Fibroblast of skin of left quadriceps (primary cell): ENCODE measurements around the gene SCN5A.

ENCODE experiments used
- DNase-seq, 2 experiments: peaks; one replicate each; pipeline ENCODE4 v3.0.0-alpha.2; 2013; ENCODE audit warnings: low read depth in 2 of 2

Gene SCN5A

DNA sequence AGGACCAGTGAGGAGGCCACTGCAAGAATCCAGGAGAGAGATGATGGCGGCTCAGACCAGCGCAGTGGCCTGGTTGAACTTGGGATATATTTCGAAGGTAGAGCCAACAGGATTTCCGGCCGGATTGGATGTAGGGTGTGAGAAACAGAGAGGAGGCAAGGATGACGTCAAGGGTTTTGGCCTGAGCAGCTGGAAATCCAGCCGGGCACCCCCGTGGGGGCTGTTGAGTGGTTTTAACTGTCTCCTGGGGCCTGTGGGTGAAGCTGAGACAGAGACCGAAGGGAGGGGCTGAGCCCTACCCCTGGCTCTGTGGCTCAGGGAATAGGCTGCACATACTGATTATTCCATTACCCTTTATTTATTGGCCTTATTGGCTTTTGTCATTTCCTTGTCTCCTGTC is 107.7 kb downstream of the SCN5A start:
- no peak for DNase-seq

DNA sequence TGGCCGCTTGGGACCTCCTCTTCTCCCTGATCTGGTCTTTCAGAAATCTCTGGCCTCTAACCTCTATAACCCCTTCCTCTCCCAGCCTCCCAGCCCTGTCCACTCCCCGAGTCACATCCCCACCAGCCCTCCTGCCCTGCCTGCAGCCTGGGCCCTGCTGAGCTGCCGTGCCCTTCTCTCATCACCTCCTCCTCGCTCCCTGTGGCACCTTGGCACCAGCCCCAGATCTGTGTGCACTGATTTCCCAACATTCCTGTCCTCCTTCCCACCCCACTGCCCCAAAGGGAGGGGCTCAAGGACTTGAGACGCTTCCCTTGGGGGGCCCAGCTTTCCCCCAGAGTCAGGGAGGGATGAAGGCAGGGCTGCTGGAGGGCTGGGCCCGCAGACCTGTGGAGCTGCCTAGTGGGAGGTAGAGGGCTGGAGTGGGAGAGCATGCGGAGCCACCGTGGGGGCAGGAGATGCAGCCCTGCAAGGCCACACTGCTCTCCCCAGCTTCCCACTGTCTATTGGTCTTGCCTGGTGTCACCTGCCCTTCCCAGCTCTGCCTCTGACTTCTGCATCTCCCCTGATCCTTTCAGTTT is 110.6 kb downstream of the SCN5A start:
- no peak for DNase-seq

DNA sequence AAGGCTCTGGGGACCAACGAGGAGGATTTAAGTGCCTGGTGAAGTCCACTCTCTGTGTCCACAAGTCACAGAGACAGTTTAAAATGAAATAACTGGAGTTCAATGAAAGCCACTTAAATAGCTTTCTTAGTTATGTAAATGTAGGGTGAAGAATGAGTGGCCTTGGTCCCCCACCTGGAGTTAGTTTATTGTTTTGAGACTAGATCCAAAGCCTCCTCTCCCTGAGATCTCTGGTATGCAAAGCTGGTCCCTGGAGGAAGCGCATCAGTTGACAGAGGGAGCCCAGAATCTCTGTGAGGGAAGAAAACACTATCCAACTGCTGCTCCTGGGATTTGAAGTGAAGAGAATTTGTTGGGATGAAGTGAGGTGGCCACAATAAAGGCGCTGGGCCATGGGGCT is 112.8 kb downstream of the SCN5A start:
- no peak for DNase-seq

DNA sequence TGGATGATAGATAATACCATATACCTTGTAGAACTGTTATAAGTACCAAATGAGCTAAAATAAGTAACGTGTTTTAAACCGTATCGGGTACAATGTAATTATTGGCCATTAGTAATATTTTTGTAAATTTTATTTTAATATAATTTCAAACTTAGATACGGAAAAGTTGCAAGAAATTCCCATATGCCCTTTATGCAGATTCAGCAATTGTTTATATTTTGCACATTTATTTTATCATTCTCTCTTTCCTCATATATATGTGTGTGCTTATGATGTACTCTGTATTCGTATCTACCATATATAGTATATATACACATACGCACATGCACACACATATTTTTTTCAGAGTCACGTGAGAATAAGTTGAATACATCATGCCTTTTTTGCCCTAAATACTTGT is 114.9 kb downstream of the SCN5A start:
- no peak for DNase-seq

DNA sequence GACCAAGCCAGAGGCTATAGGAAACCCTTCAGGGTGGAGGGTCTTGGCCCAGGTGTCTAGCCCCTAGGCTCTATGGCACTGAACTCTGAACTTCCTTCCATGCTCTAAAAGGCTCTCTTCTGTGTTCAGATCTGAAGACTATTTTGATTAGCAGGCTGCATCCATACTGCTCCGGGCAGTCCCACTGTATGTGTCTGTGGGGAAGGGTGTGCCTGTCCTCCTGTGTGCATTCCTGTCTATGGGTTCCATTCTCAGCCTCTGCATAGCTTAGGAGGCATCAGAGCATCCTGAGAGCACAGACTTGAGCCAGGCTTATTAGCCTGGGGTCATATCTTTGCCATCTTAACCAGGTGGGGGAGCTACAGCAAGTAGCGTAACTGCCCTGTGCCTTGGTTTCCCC is 115.3 kb downstream of the SCN5A start:
- no peak for DNase-seq

DNA sequence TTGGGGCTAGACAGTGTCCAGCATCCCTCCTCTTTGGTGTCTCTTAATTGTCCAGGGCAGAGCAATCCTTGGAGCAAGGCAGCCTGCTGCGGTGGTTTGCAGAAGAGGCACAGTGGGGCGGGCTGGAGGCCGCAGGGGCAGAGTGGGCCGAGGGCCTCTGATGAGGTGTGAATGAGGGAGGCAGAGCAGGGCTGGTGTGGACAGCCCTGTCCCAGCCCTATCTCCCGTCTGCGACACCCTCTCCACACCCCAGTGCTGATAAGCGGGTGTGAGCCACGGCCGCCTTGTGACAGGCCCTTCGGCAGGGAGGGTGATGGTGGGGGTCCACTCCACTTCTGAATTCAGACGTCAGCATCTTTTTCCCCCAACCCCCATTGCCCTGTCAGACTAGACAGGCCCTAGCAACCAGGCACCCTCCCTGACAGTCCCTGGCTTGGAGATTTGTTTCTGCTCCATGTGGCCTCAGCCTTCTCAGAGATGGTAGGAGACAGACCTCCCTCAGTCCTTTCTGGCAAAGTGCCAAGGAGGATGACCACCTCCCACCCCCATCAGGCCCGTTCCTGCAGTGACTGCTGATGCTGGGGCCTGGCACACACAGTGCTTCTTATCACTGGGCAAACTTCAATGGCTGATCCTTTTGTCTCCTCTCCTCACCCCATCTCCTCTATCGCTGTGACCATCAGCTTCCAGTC is 116.1 kb downstream of the SCN5A start:
- no peak for DNase-seq

DNA sequence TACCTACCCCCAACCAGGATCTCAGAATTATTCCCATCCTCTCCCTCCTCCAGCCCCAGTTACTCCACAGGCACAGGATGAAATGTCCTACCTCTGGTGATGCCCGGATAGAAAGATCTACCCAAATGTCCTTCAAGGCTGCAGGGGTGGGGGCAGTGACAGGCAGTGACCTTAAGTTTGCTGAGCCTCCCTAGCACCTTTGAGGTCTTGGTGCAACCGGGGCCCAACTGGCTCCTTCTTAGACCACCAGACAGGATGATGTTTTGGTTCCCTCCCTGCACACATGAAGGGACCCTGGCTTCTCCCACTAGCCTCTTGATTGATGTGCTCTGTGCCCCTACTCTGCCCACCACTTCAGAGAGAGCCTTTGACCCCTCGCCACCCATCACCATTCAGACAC is 117.0 kb downstream of the SCN5A start:
- no peak for DNase-seq

DNA sequence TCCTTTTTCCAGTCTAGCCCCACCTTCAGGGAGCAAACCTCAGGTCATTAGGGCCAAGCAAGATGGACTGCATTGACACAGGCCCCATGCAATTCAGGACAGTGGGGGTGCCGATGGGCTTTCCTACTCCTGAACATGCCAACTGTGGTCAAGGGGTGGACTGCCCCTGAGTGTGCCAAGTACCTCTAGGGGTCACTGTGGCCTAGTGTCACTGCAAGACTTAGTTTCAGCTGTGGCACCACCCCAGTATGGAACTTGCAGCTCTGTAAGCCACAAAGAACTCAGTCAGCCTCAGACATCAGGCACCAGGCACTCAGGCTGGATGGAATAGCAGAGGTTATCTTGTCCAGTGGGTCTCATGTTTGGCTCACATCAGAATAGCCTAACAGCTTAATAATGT is 121.0 kb downstream of the SCN5A start:
- no peak for DNase-seq

DNA sequence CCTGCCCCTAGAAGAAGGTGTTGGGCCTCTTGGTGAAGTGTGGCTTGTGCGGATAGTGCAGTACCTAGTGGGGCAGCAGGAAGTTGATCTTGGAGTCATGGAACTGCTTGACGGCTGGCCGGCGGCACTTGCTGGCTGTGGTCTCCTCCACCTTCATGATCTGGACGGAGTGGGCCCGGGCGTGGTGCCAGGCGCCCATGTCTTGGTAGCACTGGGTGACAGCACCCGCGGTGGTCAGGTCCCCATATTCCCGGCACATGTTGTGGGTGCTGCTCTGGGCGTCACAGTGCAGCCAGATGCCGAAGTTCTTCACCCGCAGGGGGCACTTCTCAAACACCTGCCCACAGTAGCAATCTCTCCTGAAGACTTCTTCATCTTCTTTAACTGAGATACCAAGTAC is 122.7 kb downstream of the SCN5A start:
- DNase-seq, result no peak

DNA sequence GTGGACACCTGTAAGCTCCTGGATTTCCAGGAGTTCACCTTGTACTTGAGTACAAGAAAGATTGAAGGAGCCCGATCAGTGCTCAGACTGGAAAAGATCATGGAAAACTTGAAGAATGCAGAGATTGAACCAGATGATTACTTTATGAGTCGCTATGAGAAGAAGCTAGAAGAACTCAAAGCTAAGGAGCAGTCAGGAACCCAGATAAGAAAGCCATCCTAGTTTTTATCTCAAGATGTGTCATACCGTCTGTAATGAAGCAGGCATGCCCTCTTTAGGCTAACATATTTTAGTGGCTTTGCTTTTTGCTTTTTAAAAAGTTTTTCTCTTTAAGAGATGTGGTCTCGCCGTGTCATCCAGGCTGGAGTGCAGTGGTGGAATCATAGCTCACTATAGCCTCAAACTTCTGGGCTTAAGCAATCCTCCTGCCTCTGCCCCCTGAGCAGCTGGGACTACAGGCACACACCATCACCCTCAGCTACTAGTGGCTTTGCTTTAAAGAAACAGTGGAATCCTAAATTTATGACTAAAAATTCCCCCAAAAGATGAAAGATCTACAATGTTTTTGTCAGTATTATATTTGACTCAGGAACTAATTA is 125.2 kb downstream of the SCN5A start:
- no peak for DNase-seq

DNA sequence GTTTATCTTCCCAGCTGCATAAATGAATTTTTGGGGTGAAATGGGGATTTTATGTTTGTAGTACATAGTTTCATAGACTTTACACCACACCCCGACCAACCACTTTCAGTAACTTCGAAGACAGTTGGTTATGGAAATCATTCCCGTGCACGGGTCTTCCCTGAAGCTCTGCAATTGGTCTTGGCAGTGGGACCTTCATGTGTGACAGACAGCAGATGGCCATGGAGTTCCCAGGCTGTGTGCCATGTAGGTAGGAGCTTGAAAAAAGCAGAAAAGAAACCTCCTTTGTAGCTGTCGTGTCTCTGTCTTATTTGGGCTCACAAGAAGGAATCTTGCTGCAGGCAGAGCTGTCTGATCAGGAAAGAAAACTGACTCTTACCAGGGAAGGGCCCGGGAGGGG is 127.5 kb downstream of the SCN5A start:
- no peak for DNase-seq

DNA sequence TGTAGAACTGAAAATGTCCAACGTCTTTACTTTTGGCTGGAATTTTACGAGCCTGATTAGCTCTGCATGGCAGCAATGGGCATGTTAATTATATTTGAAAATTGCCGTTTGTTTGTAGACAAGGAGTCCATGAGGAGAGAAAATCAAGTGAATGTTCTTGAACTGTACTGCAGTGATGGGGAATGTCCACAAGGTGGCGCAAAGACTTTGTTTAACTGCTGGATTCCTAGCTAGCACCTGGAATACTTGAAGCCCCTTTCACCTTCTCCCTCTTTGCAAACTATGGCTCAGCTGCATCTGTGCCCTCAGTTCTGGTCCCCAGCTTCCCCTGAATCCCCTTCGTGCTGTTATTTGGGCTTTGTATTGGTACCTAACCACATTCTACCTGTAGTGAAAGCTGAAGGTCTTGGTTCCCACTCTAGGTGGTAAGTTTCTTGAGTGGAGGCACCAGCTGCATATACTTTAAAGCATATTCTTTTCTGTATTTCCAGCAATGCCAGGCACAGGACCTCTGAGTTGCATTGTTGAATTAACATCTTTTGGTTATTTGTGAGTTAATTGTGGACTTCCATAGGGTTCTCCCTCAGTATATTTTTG is 128.0 kb downstream of the SCN5A start:
- peak; percentile 32 to 33 for DNase-seq

DNA sequence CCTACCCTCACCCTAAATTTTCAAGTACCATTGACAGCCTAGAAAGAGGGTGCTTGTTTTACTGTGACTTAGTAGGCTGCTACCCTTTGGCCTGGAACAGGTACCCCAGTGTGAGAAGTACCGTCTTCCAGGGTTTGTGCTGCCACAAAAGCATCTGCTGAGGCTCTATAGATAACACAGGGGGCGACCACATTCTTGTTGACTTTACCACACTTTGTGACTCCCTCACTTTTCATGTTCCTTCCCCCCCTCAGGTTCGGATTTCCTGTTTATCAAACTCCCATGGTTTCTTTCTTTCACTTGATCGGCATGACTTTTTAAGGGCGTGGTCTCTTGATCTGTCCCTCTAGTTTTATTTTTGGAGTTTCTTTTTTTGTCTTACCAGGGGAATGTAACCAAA is 129.8 kb downstream of the SCN5A start:
- no peak for DNase-seq

DNA sequence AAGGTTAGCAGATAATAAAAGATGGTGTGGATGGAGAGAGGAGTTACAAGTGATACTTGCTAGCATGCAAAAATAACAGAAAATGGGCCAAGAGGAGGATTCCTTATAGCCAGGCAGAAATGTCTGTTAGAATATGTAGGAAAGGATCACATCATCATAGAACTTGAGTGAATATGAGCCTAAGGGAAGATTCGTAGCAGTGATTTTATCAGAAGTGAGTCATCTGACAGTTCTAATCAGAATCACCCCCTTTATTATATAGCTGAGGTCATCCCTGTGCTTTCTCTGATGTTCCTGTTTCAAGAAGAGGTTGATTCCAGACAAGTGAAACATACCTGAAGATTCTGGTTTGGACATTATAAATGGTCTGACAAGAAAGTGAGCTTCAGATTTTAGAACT is 130.5 kb downstream of the SCN5A start:
- DNase-seq, result no peak

DNA sequence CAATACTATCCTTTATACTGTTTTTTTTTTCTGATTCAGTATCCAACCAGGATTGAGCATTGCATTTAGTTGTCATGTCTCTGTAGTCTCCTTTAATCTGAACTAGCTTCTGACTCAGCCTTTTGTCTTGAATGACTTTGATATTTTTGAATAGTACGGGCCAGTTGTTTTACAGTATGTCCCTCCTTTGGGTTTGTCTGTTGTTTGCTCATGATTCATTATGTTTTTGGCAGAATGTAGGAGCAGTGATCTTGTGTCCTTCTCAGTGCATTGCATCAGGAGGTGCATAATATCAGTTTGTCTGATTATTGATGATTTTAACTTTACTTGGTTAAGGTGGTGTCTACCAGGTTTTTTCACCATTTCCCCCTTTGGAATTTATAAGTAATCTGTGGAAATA is 132.8 kb downstream of the SCN5A start:
- DNase-seq, result no peak

DNA sequence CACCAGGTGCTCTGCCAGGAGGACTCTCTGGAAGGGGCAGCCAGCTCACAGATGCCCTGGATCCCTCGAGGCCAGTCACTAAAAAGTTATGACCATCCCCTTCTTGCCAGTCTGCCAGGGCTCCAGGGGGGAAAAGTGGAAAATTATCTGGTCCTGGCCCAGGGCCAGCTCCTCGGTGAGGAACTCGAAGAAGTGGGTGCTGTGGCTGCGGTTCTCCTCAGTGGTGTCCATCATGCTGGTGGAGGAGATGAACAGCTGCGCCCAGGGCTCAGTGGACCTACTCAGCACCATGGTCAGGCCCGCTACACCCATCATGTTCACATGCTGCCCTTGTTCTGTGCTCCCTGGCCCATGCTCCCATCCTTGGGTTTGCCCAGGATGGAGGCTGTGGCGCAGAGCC is 134.1 kb downstream of the SCN5A start:
- DNase-seq, result no peak

DNA sequence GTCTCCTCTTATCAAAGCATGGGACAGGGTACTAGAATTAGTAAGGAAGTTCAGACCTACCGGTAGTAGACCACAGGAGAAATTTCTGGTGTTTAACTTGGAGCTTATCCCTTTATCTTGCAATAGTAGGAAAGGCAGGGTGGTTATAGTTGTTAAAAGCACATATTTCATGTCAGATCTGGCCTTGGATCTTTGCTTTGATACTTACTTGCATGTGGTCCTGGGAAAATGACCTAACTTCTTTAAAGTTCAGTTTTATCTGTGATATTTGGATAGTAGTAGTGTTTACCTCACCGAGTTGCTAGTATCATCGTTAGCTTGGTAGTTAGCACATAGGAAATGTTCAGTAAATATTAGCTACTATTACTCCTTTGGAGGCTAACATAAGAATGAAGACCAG is 137.9 kb downstream of the SCN5A start:
- DNase-seq, result no peak

DNA sequence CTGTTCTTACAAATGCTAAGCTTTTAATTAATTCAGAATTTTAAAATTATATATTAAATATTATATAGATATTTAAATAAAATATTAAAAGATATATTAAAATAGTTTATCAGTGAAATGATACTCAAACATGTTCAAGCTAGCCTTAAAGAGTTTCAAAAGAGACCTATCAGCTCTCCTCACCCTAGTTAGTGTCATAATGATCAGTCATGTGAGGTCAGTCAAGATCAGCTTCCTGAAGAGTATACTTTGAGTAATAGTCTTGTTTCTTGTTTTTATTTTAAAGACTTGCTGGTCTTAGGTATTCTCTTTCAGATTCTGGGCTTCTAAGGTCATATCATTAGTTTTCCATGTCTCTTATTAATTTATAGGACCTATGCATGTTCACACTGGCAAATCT is 138.9 kb downstream of the SCN5A start:
- no peak for DNase-seq

DNA sequence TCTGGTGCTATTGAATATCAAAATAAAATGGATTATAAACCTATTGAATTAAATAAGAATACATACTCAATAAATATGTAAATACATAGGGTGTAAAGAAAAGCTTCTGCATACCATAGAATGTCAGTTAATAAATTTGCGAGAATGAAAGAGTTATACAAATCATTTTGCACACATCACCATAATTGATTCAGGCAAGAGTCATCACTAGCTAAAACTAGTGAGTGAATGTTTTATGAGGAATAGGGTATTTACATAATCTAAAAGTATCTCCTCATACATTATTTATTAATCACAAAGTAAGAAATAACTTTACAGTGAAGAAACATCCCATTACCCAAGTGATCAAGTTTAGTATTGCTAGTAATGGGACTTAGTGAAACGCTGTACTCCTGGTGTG is 139.8 kb downstream of the SCN5A start:
- DNase-seq, result no peak

DNA sequence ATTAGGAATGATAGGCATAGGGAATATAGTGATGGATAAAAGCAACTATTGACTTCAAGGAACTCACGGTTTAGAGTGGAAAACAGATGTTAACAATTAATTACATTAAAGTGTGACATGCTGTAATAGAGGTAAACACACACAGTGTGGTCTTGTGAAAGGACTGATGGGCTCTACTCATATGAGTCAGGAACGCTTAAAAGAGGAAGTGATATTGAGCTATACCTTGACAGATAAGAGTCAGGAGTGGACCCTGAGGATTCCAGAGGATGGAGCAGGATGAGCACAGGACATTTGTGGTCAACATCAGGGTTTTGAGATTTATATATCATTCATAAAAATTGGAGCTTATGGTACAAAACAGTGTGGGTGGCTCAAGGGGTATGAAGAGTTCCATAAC is 142.4 kb downstream of the SCN5A start:
- no peak for DNase-seq

DNA sequence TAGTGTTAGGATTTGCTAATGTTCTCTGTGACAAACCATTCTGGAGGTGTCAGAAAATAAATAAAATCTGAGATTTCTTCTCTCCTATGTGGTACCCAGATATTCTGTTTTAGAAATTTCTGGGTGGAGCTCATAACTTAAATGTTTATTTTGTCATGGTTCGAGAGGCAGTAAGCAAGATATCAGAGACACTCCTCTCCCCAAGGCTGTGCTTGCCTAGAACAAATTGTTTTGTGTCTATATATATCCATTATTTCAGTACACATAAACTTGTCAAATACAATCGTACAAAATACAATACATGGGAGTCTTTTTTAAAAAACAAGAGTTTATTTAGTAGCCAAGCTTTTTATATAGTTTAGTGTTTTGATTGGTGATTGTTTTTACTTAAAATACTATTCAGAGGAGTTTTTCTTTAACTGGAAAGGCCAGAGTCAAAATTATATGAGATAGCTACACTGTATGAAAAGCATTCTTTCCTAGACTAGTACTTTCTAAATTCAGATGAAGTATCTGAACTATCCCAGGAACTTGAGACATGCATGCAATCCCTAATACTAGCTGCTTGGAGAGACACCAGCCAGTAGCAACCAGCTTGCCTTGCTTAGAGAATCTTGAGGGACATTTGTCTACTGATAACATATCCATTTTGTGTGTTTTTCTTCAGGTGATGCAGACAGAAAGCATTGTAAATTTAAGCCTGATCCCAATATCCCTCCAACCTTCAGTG is 148.6 kb downstream of the SCN5A start:
- no peak for DNase-seq
